Endothelial cell of umbilical vein (primary cell): ENCODE data around the gene TMEM233. TPM values are rescaled to one million over a fixed set of nuclear protein-coding genes. Genes with fewer than 3 reads are reported as not detected.

ENCODE experiments used
- BruUV-seq: library from RNA; stranded (reverse); fragments of 400-500 nt; replicated peaks from 2 replicates; lab custom pipeline; 2021; lab: Mats Ljungman, UMichigan
- CTCF ChIA-PET: fragments of 300-600, 350-600 bp; sonication (Branson Sonifier 250); formaldehyde crosslinking; loops from one replicate; lab custom pipeline; 2021; ENCODE audit warnings: antibody characterized with exemption, inconsistent platforms; lab: Charles Lee
- POLR2A ChIA-PET: fragments of 300-600, 350-600 bp; sonication (Branson Sonifier 250); formaldehyde crosslinking; loops from one replicate; lab custom pipeline; 2021; ENCODE audit warnings: antibody characterized with exemption, inconsistent platforms; lab: Charles Lee
- DNase-seq: peaks from one replicate; pipeline ENCODE4 v3.0.0-alpha.2; 2011; ENCODE audit warnings: low read depth, low spot score
- FAIRE-seq: peaks from 2 replicates; lab custom pipeline; 2011; peaks lifted over from hg19 to GRCh38; lab: Jason Lieb, UNC
- H2AFZ ChIP-seq: 2 replicates; pipeline ENCODE4 v1.6.0; 2012; ENCODE audit warnings: low read depth, low read length, control low read depth, inconsistent platforms
- H3K27ac ChIP-seq: 2 replicates; pipeline ENCODE4 v1.5.1; 2011; ENCODE audit warnings: low read depth, mild to moderate bottlenecking, control low read depth, low read length, moderate library complexity; ENCODE audit not compliant: insufficient read depth
- H3K27me3 ChIP-seq, 2 experiments: 2 replicates each; pipeline versions ENCODE4 v1.6.0 to v1.6.1; 2011; ENCODE audit warnings: low read length in 2 of 2, mixed read lengths in 1 of 2; ENCODE audit not compliant: control insufficient read depth in 2 of 2, insufficient read depth in 2 of 2
- H3K36me3 ChIP-seq, 2 experiments: 2 replicates in 1 of 2; 3 replicates in 1 of 2; pipeline ENCODE4 v1.5.1; 2011; ENCODE audit warnings: low read length in 2 of 2, mild to moderate bottlenecking in 1 of 2, moderate library complexity in 1 of 2; ENCODE audit not compliant: control insufficient read depth in 2 of 2, insufficient read depth in 2 of 2; ENCODE audit errors: extremely low read depth in 1 of 2
- H3K4me1 ChIP-seq: 3 replicates; pipeline ENCODE4 v1.5.1; 2011; ENCODE audit warnings: mild to moderate bottlenecking, low read length; ENCODE audit not compliant: control insufficient read depth, insufficient read depth; ENCODE audit errors: extremely low read depth
- H3K4me2 ChIP-seq: 2 replicates; pipeline ENCODE4 v1.6.1; 2011; ENCODE audit warnings: low read length, control low read depth, mixed read lengths; ENCODE audit not compliant: insufficient read depth
- H3K4me3 ChIP-seq, 3 experiments: fragments of 200-600 bp in 1 of 3; sonication (generic), shearing (Covaris generic) in 1 of 3; replicated peaks in 1 of 3; 2 replicates each; pipeline ENCODE4 v1.5.1; 2011 to 2016; ENCODE audit warnings: control low read depth in 3 of 3, low read length in 3 of 3, mild to moderate bottlenecking in 2 of 3, inconsistent platforms in 1 of 3, low read depth in 1 of 3, moderate library complexity in 1 of 3; ENCODE audit not compliant: insufficient read depth in 1 of 3
- H3K79me2 ChIP-seq: 2 replicates; pipeline ENCODE4 v1.6.0; 2012; ENCODE audit warnings: low read length, inconsistent platforms; ENCODE audit not compliant: control insufficient read depth, insufficient read depth
- H3K9ac ChIP-seq: replicated peaks from 2 replicates; pipeline ENCODE3; 2011; ENCODE audit warnings: low read length, control low read depth; ENCODE audit not compliant: insufficient read depth; ENCODE audit errors: extremely low read depth
- H3K9me1 ChIP-seq: replicated peaks from 3 replicates; pipeline ENCODE4 v1.6.0; 2011; ENCODE audit warnings: mild to moderate bottlenecking, low read length; ENCODE audit not compliant: control insufficient read depth, insufficient read depth; ENCODE audit errors: extremely low read depth
- H3K9me3 ChIP-seq: replicated peaks from 2 replicates; pipeline ENCODE4 v1.5.1; 2012; ENCODE audit warnings: low read length, inconsistent platforms; ENCODE audit not compliant: control insufficient read depth, insufficient read depth
- H4K20me1 ChIP-seq: replicated peaks from 2 replicates; pipeline ENCODE3; 2011; ENCODE audit warnings: mild to moderate bottlenecking, low read length; ENCODE audit not compliant: control insufficient read depth, insufficient read depth; ENCODE audit errors: extremely low read depth
- EZH2 ChIP-seq: IDR thresholded peaks from 2 replicates; pipeline ENCODE4 v1.6.1; 2012; ENCODE audit warnings: borderline replicate concordance, low read depth, mild to moderate bottlenecking, moderate library complexity, low read length, inconsistent platforms; ENCODE audit not compliant: severe bottlenecking
- FOS ChIP-seq: IDR thresholded peaks from 2 replicates; pipeline ENCODE4 v1.6.1; 2011; ENCODE audit warnings: mild to moderate bottlenecking, low read length, moderate library complexity, borderline replicate concordance; ENCODE audit not compliant: insufficient read depth
- GATA2 ChIP-seq: IDR thresholded peaks from 2 replicates; pipeline ENCODE4 v1.7.0; 2011; ENCODE audit warnings: low read depth, mild to moderate bottlenecking, moderate library complexity, mixed read lengths, low read length; ENCODE audit not compliant: insufficient read length, insufficient read depth
- JUN ChIP-seq: IDR thresholded peaks from 2 replicates; pipeline ENCODE4 v1.6.1; 2011; ENCODE audit warnings: borderline replicate concordance, low read depth; ENCODE audit not compliant: insufficient read length, insufficient read depth
- MYC ChIP-seq: IDR thresholded peaks from one replicate; pipeline ENCODE4 v1.6.1; 2011; ENCODE audit warnings: mild to moderate bottlenecking, low read depth, low read length
- POLR2A ChIP-seq: IDR thresholded peaks from 2 replicates; pipeline ENCODE4 v1.6.1; 2012; ENCODE audit warnings: low read depth, mild to moderate bottlenecking, control low read depth, low read length
- POLR2AphosphoS5 ChIP-seq: IDR thresholded peaks from 2 replicates; pipeline ENCODE4 v1.6.1; 2012; ENCODE audit warnings: low read depth, mild to moderate bottlenecking, control low read depth, low read length, moderate library complexity; ENCODE audit not compliant: insufficient read depth
- dilution Hi-C: fragments of 300-500 bp; cut with MboI; formaldehyde crosslinking; loops from one replicate; pipeline ENCODE4 v1.15.0; 2019; ENCODE audit warnings: low sequenced_read_pairs; ENCODE audit not compliant: extremely low pct_ligation_motif_present
- intact Hi-C: fragments of 100-400 bp; cut with micrococcal nuclease; formaldehyde crosslinking; loops from one replicate; pipeline ENCODE4 v1.10.0; 2022
- polyA plus RNA-seq, 4 experiments: library from polyadenylated mRNA; depleted of rRNA in 3 of 4; stranded (reverse) in 3 of 4; unstranded in 1 of 4; fragments of >200 nt; gene quantifications; 2 replicates each; pipeline versions ENCODE4 v1.2.1 to v1.2.3, GENCODE V29; 2011 to 2012; ENCODE audit warnings: missing spikeins in 1 of 4
- total RNA-seq: library from RNA; stranded (reverse); gene quantifications from 2 replicates; pipeline ENCODE4 v1.2.3, GENCODE V29; 2021
- TF ChIP-seq, protein P1 (sequence below), 2 donors: IDR thresholded peaks; 1 replicate in 1 of 2; 2 replicates in 1 of 2; pipeline ENCODE4 v1.5.1; 2011; ENCODE audit warnings: low read length in 2 of 2, mild to moderate bottlenecking in 2 of 2, moderate library complexity in 2 of 2, control low read depth in 1 of 2, inconsistent platforms in 1 of 2, low read depth in 1 of 2; ENCODE audit not compliant: insufficient read depth in 1 of 2; ENCODE audit errors: extremely low read depth in 1 of 2
- TF ChIP-seq, protein P2 (sequence below): IDR thresholded peaks from 2 replicates; pipeline ENCODE4 v1.6.1; 2011; ENCODE audit not compliant: insufficient read depth, insufficient read length

The TMEM233 gene
- total and polyA plus RNA-seq, 2 donors (not counting 3 experiments of a cell fraction or from before 2014, with no cell fraction given): 0.01 TPM; not detected in 1

DNA sequence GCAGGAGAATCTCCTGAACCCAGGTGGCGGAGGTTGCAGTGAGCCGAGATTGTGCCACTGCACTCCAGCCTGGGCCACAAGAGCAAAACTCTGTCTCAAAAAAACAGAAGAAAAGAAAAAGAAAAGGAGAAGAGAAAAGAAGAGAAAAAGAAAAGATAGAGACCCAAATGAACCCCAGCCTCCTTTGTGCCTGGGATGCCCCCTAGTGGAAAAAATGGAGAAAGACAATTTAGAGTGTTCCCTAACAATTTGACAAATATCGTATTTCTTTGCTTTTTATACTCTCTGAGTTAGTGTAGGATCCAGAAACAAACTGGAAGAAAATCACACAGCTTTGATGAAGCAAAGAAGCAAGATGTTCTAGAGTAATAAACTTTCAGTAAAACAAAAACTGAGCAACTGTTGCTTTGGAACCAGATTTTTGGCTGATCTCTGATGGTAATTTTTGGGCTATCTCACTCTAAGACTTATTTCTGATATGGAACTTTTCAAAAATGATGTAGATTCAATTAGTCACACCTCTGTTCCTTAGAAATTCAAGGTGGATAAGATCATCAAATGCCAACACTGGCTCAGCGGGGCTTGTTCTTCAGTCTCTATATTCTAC lies 55.7 kb downstream of the TMEM233 start:
- FAIRE-seq (peak; percentile 81), DNase-seq (no peak)
- Histone ChIP-seq H3K9me1 (no peaks in the 10 kb centered on the region), H3K27me3 (no peaks in the 10 kb centered on the region), H3K36me3 (no peaks in the 10 kb centered on the region), H3K79me2 (no peaks in the 10 kb centered on the region), H2AFZ (no peak overlapping the region), H4K20me1 (no peaks in the 10 kb centered on the region), H3K4me3 (no peak overlapping the region), H3K4me1 (no peaks in the 10 kb centered on the region), H3K9ac (no peak overlapping the region), H3K9me3 (no peaks in the 10 kb centered on the region), H3K27ac (no peak overlapping the region), H3K4me2 (no peak overlapping the region)
- dilution Hi-C loops (no loop called here), intact Hi-C loops (loop anchor here (1.0 kb wide), 1 partner anchor 205 kb away; no protein-coding TSS in a partner anchor)
- TF ChIP-seq, protein P1, sequence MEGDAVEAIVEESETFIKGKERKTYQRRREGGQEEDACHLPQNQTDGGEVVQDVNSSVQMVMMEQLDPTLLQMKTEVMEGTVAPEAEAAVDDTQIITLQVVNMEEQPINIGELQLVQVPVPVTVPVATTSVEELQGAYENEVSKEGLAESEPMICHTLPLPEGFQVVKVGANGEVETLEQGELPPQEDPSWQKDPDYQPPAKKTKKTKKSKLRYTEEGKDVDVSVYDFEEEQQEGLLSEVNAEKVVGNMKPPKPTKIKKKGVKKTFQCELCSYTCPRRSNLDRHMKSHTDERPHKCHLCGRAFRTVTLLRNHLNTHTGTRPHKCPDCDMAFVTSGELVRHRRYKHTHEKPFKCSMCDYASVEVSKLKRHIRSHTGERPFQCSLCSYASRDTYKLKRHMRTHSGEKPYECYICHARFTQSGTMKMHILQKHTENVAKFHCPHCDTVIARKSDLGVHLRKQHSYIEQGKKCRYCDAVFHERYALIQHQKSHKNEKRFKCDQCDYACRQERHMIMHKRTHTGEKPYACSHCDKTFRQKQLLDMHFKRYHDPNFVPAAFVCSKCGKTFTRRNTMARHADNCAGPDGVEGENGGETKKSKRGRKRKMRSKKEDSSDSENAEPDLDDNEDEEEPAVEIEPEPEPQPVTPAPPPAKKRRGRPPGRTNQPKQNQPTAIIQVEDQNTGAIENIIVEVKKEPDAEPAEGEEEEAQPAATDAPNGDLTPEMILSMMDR (IDR thresholded peaks at IDR 0.05; ENCODE audit: extremely low read depth in 1 of 2, insufficient read depth in 1 of 2, low read depth in 1 of 2, low read length in 2 of 2): peak; percentile 58 to 65
- no peak for TF ChIP-seq FOS
- POLR2A ChIA-PET: no interaction called here
- no TSS peak for BruUV-seq
- CTCF ChIA-PET: interaction anchor here (0.6 to 5.2 kb wide), 23 partner anchors 9 to 1247 kb away, joined by 3 to 61 read pairs (median 4); partner anchors contain the start of gene PRKAB1

DNA sequence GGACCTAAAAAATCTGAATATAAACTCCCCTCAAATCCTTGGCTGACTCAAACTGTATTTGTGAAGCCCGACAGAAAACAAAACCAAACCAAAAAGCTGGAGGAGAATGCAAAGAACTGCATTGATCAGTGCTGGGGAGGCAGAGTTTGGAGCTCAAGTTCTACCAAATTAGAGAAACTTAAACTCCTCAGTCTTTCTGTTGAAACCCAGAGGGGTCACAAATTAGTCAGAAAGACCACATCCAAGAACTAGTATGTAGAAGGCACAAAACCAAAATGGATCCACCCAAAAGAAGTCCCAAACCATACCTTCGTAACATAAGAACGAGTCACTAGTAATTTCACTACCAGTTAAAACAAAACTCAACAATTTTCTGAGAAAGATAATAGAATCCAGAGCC lies 59.1 kb downstream of the TMEM233 start:
- POLR2A ChIA-PET: no interaction called here
- Histone ChIP-seq H3K9me1 (no peaks in the 10 kb centered on the region), H2AFZ (no peak overlapping the region), H3K4me3 (no peak overlapping the region), H3K9me3 (no peaks in the 10 kb centered on the region), H3K27me3 (peaks cover 0 to 2% of the 10 kb centered on the region in 2 experiments), H3K27ac (no peak overlapping the region), H3K9ac (no peak overlapping the region), H3K4me1 (no peaks in the 10 kb centered on the region), H3K79me2 (no peaks in the 10 kb centered on the region), H4K20me1 (no peaks in the 10 kb centered on the region), H3K4me2 (no peak overlapping the region), H3K36me3 (no peaks in the 10 kb centered on the region)
- TF ChIP-seq GATA2 (no peak), MYC (no peak), POLR2AphosphoS5 (no peak), POLR2A (no peak), JUN (no peak), FOS (no peak), EZH2 (no peak)
- TF ChIP-seq, protein P1 (IDR thresholded peaks at IDR 0.05; ENCODE audit: extremely low read depth in 1 of 2, insufficient read depth in 1 of 2, low read depth in 1 of 2, low read length in 2 of 2): no peak
- TF ChIP-seq, protein P2, sequence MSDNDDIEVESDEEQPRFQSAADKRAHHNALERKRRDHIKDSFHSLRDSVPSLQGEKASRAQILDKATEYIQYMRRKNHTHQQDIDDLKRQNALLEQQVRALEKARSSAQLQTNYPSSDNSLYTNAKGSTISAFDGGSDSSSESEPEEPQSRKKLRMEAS: no peak
- BruUV-seq: no TSS peak
- dilution Hi-C loops: no loop called here
- no peak for DNase-seq
- intact Hi-C loops: no loop called here
- CTCF ChIA-PET: interaction anchor here (1.0 to 5.2 kb wide), 5 partner anchors 9 to 208 kb away, joined by 3 to 61 read pairs (median 6); no protein-coding TSS in a partner anchor
- FAIRE-seq: no peak
